HG03097 (cell line): Measurements from ENCODE around the gene EIF5A2.
"Not testable (repeated sequence)": the region's sequence is repeated elsewhere in the genome, so short reads cannot be mapped to it uniquely, and the experiment has no call there.

Experiments
- ATAC-seq: cut with Tn5 transposase; IDR thresholded peaks from one replicate; pipeline ENCODE4 v1.9.1; 2021; ENCODE audit not compliant: unreplicated experiment, low FRiP score

The EIF5A2 gene

DNA sequence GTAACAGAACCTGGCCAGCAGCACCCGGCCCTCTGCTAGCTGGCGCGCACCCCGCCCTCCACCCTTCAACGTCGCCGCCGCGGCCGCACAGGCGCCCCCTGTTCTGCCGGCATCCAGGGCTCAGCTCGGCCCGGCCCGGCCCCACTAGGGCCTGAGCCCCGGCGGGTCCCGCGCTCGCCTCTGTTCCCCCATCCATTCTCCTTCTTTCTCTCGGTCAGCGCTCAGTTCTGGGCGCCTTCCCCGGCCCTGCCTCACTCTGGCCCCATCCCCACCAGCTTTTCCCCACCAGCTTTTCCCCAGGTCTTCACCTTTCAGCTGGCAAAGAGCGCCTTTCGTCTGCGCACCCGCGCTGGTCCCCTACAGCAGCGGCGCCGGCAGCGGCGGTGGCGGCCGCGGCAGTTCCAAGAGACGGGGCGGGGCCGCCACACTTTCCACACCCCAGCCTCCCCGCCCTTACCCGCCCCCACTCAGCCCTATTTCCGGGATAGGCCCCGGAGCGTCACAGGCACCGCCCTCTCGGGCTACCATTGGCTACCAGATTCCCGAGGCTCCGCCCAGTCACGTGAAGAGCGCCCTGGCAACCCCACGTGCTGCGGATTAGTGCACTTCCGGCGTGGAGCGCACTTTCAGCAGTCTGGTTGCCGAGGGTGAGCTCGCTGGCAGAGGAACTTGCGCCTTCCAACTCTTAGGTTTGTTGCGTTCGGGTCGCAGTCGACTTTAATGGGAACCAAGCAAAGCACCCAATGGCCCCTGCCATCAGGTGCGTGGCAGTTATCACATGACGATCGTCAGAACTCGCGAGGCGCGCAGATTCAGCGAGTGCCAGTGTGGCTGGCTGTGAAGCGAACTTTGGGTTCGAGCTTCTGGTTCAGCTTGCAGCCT lies at the start of gene EIF5A2:
Gene EIF5A2, minus strand, starts transcription at position 403 of the 882 bp plus-strand sequence. CDS start 831 bp downstream, outside the sequence.
- peak; percentile 87 for ATAC-seq

DNA sequence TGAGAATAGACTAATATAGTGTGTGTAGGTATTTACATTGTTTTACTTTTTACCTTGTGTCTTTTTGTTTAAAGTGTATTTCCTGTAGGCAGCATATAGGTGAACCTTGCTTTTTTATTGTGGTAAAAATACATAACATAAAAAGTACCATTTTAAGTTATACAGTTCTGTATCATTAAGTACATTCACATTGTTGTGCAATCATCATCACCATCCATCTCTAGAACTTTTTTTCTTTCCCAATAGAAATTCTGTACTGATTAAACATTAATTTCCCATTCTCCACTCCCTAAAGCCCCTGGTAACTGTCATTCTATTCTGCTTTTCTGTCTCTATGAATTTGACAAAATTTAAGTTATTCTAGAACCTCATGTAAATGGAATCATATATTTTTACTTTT lies 48.2 kb upstream of the EIF5A2 start:
- ATAC-seq = no peak

DNA sequence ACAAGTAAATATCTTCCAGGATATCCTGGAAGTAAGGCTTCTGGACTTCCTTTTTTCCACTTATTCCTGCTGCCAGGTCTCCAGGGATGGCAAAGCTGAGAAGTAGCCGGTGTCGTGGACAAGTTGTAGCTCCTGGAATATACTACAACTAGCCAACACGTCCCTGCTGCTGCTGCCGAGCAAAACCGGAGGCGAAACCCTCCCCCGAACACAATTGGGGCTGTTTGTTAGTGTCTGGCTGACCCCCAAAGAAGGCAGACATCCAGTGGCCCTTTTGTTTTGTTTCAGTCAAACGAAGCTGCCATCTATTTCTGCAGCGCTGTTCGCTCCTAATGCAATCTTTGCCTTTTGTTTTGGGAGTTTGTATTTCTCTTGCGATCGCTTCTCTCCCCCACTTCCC lies 45.3 kb upstream of the EIF5A2 start:
- no peak for ATAC-seq

DNA sequence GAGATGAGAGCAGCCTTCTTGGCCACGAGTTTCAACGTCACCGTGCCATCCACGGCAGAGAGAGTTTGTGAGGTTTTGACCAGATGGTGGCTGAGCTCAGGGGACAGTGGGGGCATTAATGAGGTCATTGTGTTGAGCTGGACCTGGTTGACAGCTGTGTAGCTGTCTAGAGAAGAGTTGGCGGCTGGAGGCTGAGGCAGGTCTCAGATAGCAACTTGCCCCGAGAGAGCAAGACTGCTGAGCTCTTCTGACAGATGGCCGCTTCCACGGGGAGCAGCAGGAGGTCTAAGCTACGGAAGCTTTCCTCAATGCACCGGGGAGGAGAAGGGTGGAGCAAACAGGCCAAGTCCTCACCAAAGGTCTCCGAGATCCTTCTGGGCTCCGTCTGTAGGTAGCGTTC lies 44.8 kb upstream of the EIF5A2 start:
- ATAC-seq = no peak

DNA sequence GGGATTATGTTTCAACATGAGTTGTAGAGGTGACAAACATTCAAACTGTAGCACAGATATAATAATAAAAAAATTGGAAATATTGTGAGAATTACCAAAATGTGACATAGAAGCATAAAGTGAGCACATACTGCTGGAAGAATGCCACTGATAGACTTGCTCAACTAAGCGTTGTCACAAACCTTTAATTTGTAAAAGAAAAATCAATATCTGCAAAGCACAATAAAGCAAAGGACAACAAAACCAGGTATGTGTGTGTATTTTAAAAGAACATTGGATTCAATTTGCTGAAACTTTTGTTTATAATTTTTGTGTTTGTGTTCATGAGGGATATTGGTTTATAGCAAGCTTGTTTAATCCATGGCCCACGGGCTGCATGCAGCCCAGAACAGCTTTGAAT lies 40.8 kb upstream of the EIF5A2 start:
- ATAC-seq = no peak

DNA sequence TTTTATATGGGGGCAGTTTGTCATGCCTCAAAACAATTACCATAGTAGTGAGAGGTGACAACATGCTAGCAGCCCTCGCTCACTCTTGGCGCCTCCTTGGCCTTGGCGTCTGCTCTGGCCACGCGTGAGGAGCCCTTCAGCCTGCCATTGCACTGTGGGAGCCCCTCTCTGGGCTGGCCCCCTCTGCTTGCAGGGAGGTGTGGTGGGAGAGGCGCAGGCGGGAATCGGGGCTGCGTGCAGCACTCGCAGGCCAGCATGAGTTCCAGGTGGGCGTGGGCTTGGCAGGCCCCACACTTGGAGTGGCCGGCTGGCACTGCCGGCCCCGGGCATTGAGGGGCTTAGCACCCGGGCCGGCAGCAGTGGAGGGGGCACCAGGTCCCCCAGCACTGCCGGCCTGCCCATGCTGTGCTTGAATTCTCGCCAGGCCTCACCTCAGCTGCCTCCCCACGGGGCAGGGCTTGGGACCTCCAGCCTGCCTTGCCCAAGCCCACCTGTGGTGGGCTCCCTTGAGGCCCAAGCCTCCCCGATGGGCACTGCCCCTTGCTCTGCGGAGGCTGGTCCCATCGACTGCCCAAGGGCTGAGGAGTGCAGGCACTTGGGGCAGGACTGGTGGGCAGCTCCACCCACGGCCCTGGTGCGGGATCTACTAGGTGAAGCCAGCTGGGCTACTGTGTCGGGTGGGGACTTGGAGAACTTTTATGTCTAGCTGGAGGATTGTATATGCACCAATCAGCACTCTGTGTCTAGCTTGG lies 38.8 kb upstream of the EIF5A2 start:
- no peak for ATAC-seq

DNA sequence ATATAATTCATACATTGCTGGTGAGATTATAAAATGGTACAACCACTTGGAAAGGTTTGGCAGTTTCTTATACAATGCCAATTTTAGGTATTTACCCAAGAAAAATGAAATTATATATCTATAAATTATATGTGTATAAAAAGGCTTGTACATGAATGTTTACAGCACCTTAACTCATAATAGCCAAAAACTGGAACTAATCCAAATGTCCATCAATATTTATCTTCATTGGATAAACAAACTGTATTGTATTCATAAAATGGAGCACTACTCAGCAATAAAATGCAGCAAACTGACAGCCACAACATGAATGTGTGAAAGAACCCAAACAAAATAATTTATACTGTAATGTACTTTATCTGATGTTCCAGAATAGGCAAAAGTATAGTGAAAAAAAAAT lies 33.6 kb upstream of the EIF5A2 start:
- ATAC-seq = no peak

DNA sequence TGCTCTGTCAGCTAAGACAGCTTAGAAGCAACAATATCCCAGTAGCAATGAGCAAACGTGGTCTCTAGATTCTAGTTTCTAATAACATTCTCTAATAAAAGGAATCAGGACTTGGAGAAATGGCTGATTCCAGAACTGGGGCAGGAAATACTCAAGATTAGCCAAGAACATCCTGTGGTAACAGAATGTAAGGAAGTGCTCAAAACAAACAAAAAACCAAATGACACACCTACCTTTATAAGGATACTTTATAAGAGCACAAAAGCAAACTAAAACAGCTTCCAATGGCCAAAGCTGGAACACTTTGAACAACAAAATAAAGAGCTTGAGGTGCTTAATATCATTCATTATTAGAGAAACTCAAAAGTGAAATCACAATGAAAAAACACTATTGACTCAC lies 33.1 kb upstream of the EIF5A2 start:
- no peak for ATAC-seq

DNA sequence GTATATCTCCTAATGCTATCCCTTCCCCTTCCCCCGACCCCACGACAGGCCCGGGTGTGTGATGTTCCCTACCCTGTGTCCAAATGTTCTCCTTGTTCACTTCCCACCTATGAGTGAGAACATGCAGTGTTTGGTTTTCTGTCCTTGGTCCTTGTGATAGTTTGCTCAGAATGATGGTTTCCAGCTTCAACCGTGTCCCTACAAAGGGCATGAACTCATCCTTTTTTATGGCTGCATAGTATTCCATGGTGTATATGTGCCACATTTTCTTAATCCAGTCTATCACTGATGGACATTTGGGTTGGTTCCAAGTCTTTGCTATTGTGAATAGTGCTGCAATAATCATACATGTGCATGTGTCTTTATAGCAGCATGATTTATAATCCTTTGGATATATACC lies 24.6 kb upstream of the EIF5A2 start:
- ATAC-seq = not testable (repeated sequence)

DNA sequence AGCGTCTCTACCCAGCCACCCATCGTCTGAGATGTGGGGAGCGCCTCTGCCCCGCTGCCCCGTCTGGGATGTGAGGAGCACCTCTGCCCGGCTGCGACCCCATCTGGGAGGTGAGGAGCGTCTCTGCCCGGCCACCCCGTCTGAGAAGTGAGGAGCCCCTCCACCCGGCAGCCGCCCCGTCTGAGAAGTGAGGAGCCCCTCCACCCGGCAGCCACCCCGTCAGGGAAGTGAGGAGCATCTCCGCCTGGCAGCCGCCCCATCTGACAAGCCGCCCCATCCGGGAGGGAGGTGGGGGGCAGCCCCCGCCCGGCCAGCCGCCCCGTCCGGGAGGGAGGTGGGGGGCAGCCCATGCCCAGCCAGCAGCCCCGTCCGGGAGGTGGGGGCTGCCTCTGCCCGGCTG lies 15.1 kb upstream of the EIF5A2 start:
- ATAC-seq = not testable (repeated sequence)

DNA sequence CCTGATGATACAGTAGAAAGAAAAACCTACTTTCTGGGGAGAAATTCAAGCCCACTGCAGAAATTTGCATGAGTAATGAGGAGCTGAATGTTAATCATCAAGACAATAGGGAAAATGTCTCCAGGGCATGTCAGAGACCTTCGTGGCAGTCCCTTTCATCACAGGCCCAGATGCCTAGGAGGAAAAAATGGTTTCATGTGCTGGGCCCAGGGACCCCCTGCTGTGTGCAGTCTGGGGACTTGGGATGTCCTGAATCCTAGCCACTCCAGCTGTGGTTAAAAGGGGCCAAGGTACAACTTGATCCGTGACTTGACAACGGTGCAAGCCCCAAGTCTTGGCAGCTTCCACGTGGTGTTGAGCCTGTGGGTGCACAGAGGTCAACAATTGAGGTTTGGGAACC lies 10.3 kb upstream of the EIF5A2 start:
- no peak for ATAC-seq

DNA sequence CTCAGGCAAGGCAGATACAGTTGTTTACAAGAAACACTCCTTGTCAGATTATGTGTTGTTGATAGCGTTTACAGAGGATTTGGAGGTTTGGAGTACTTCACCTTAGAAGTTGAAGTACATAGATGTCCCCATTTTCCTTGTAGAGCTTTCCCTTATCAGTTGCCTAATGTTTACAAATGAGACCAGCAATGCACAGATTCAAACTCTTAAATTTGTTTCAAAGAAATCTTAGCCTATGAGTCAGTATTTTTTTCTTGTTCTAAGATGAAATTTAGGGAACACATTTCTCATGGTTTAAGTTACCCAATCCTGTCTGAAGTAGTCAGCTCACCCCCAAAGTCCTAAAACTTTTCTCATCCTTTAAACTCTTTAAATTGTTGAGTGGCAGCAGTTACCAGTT lies 6.3 kb upstream of the EIF5A2 start:
- ATAC-seq = no peak

DNA sequence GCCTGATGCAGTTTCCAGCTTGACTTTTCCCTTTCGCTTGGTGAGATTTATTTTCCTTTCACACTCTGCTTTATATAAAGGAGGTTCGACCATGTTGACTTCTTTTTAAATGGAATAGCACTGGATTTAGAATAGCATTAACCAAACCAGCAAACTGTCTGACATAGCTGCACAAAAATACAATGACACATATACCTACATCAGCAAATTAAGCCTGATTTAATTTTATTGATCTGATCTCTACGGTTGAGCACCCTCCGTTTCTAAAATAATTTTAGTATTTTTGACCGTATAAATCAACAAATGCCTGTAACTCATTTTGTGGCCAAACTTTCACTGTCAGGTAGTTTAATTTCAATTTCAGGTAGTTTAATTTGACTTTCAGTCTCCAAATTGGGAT lies 5.8 kb upstream of the EIF5A2 start:
- ATAC-seq = no peak

DNA sequence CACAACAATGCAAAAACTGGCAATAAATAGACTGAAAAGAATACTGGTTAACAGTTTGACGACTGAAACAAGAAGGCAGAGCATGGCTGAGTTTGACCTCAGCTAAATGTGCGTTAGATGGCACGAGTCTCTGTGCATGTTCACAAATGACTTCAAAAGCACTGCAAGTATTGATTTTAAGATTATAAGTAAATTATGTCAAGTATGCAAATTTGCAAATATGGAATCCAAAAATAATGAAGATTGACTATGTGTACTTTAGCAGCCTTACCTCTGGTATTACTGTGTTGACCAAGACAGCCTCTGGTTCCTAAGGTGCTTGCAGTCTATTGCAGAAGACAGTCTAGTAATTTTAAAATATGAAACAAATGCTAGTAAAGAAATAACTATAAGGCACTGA lies 2.6 kb upstream of the EIF5A2 start:
- no peak for ATAC-seq

DNA sequence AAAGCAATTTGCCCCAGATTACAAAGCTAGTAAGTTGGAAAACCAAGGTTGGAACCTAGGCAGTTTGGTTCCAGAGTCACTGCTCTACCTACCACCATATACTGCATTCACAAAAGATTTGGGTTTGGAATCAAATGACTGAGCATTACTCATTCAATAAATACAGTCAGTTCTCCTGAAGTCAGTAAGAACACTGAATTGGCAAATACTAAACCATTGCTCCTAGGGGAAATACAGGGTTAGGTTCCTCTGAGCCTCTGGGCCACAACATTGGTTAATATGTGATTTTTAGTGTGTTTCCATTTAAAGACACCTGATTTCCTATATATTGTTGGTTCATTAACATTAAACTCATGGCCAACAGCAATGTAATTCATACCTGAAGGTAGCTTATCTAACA lies 2.1 kb upstream of the EIF5A2 start:
- ATAC-seq = no peak

DNA sequence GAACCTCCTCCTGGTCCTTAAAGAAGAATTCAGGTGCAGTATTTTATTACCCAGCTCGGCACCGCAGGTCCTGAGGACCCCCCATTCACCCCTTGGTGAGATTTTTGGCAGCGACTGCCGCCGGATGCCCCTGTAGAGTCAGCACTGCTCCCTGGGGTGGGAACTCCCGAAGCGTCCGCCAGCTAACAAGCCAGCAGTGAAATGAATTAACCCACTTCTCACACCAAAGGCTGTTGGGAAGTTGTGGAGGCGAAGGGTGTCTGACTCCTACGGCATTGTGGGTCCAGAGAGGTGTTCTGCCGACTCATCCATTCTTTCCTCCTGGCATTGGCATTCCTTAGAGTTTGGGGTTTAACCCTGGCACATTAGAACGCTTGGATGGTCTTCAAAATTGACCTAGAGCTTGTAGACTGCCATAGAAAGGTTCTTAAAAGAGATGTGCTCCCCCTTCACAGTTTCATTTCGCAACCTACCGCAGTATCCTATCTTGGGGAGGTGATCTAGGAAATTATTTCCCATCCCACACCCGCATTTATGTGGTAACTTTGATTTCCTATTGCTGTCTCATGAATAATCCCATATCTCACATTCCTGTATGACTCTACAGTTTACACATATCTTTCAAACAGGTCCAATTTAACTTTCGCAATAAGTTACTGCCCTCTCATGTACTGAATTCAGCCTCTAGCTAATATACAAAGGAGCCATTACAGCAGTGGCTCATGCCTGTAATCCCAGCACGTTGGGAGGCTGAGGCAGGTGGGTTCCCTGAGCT lies 879 bp upstream of the EIF5A2 start:
- ATAC-seq = no peak

DNA sequence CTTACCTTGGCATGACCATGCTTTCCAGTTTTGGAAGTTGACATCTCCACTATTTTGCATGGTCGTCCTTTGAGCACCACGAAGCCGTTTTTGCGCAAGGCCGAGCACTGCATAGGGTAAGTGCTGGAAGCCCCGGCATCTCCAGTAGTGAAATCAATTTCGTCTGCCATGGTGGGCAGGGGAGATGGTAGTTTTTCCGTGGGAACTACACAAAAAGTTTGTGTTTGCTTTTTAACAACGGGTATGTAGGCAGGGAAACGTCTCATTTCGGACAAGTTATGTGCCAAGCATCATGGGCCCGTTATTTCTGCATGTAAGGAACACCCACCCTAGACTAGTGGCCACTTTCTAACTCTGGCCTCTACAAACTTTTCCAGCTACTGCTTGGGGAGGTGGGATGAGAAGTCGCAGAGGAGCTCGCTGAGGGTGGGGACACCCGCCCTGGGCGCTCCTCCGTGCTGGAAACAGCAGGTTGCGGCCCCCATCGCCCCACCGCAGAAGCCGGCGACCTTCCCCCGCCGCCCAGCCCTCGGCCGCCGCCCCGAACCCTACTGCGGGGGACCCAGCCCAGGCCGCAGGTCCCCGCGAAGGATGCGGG lies 701 bp downstream of the EIF5A2 start:
- ATAC-seq = no peak

DNA sequence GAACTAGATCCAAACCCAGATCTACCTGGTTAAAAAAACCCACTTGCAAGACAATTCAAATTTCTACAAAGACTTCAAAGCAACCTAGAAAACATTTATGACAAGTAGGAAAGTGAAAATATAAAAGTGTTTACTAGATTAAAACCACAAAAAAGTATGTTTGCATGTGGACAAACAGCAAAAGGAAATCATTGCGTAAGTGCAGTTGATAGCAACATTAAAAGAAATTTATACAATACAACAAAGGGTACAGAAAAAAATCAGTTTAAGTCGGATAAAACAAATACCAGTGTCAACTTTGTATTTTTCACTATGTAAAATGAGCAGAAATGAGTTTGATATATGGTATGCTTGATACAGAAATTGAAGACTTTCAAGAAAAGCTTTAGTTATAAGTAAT lies 2.6 kb downstream of the EIF5A2 start:
- no peak for ATAC-seq

DNA sequence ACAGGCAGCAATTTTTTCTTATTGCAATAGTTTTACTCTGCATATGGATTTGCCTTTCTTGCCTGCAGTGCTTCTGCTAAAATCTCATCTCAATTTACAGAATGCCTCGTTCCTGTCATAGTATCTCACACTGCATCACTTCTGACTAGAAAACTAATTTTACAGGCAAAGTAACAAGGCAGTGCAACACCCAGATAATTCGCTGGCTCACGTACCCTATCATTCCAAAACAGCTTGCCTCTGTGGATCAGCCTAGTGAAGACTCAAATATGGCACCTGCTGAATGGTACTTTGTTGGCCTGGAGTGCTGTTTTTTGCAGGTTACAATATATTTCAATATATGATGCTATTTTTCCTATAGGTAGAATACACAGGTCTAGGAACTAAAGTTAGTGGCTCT lies 5.3 kb downstream of the EIF5A2 start:
- ATAC-seq = no peak

DNA sequence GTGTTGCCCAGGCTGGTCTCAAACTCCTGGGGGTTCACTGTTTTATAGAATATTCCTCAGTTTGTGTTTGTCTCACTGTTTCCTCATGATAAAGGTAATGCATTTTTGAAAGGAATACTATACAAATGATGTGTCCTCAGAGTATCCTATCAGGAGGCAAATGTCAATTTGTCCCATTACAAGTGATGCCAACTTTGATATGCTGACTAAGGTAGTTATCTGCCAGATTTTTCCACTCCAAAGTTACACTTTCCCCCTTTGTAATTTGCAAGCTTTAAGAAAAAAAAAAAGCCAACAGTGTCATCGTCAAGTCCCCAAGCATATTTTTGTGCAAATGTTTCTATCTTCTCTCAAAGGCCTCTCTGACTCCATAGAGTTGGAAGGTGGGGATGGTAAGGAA lies 9.0 kb downstream of the EIF5A2 start:
- no peak for ATAC-seq

DNA sequence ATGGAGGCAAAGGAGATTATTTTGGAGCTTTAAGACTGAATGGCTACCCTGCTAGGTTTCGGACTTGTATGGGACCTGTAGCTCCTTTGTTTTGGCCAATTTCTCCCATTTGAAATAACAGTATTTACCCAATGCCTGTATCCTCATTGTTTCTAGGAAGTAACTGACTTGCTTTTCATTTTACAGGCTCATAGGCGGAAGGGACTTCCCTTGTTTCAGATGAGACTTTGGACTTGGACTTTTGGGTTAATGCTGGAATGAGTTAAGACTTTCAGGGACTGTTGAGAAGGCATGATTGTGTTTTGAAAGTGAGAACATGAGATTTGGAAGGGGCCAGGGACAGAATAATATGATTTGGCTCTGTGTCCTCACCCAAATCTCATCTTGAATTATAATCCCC lies 10.5 kb downstream of the EIF5A2 start:
- ATAC-seq = no peak
